ENCODE results near the gene CHPT1. TPM values are rescaled to one million over a fixed set of nuclear protein-coding genes. Genes with fewer than 3 reads are reported as not detected.

CHPT1 gene
- total RNA-seq, 1 experiment from 2014 or later: 36.4 TPM

DNA sequence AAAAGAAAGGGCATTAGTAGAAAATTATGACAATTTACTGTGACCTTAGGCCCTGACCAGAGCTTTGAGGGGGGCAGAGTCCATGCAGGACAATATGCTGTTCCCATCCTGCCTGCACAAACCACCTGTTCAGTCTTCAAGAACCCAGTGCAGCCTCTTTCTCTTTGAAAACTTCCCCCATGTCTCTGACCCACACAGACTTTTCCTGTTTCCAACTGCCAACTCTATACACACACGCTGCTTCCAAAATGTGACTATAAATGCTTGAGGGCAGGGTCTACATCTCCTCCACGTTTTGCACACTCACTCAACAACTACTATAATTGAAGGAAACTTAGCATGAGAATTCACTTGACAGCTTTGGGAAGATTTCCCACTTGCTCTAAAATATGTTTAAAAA, 78.4 kb downstream of the CHPT1 start:
- in situ Hi-C loops (cut with HindIII; ENCODE audit: low pct_unique_long_range_greater_than_20kb, low sequenced_read_pairs): no loop called here
- no peak for DNase-seq (ENCODE audit: low read depth)

DNA sequence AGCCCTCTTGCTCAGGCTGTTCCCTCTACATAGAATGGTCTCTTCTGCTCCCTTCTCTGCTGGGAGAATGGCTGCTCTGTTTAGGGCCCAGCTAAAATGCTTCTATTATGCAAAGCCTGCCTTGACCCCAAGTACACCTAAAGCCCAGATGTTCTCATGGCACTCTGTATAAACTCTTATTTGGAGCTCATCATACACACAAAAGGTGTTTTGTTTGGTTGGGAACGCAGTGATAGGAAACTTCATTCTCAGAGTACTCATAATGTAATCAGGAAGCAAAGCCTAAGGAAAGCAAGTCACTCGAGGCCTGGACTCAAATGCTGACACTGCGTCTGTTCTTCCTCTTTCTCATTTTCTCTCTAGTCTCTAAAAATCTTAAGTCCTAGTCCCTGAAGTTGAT, 80.0 kb downstream of the CHPT1 start:
- DNase-seq (ENCODE audit: low read depth): no peak
- in situ Hi-C loops (cut with HindIII; ENCODE audit: low pct_unique_long_range_greater_than_20kb, low sequenced_read_pairs): no loop called here

DNA sequence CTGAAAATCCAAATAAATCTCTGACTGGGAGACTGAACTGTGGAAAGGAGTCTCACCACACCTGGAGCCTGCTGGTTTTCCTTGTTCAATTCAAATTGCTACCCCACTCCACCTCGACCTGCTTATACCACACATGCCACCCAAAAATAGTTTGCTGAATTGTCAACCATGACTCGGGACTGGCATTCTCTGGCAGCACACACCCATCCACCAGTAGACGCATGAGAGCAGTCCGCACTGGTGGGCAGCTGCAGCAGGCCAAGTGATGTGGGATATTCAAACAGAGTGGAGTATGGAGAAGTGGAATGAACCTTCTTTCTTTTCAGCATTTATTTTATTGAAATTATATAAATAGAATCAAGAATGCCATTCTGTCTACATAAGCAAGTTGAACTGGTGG, 80.5 kb downstream of the CHPT1 start:
- in situ Hi-C loops (cut with HindIII; ENCODE audit: low pct_unique_long_range_greater_than_20kb, low sequenced_read_pairs): no loop called here
- no peak for DNase-seq (ENCODE audit: low read depth)

Other genes starting within 250 kb of the CHPT1 start
- gene SPIC, start 222.3 kb upstream of the CHPT1 start, total RNA-seq (2014; rRNA removed; shearing (Covaris generic); ENCODE audit: low replicate concordance): not detected in 2 replicates
- 0.06 TPM in 1 of 2 replicates, not detected in the other for gene MYBPC1, start 102.7 kb upstream of the CHPT1 start, total RNA-seq (2014; rRNA removed; shearing (Covaris generic); ENCODE audit: low replicate concordance)
- gene SYCP3, start 41.8 kb downstream of the CHPT1 start, total RNA-seq (2014; rRNA removed; shearing (Covaris generic); ENCODE audit: low replicate concordance): not detected in 2 replicates
- gene GNPTAB, start 133.3 kb downstream of the CHPT1 start, total RNA-seq (2014; rRNA removed; shearing (Covaris generic); ENCODE audit: low replicate concordance): 13.6 and 19.5 TPM in 2 replicates
- 54.1 and 62.0 TPM in 2 replicates for gene DRAM1, start 179.9 kb downstream of the CHPT1 start, total RNA-seq (2014; rRNA removed; shearing (Covaris generic); ENCODE audit: low replicate concordance)

Measured in Caki2 (cell line).